ENCODE data around the gene OR2A14. TPM values are rescaled to one million over a fixed set of nuclear protein-coding genes. Genes with fewer than 3 reads are reported as not detected.
"Not testable (repeated sequence)": the region's sequence is repeated elsewhere in the genome, so short reads cannot be mapped to it uniquely, and the experiment has no call there.

The OR2A14 gene
- total and polyA plus RNA-seq, 2 donors (not counting 1 experiment from before 2014, with no cell fraction given), result not detected

- not testable (repeated sequence) for H3K9me3 ChIP-seq (ENCODE audit: control insufficient read depth, insufficient read depth, low read depth, low read length); H3K79me2 ChIP-seq (ENCODE audit: control insufficient read depth, insufficient read depth, low read length); H3K36me3 ChIP-seq (ENCODE audit: control insufficient read depth, insufficient read depth, low read length); H3K4me3 ChIP-seq (replicated peaks in 1 of 4; ENCODE audit: control extremely low read depth in 1 of 4, insufficient read depth in 1 of 4, low read depth in 3 of 4, low read length in 4 of 4); H3K27me3 ChIP-seq (ENCODE audit: control insufficient read depth, insufficient read depth, low read length); H3K4me1 ChIP-seq (ENCODE audit: control insufficient read depth, extremely low read depth, insufficient read depth, low read length); H3K9ac ChIP-seq (ENCODE audit: insufficient read depth, low read length); H2AFZ ChIP-seq (ENCODE audit: low read length); H3K27ac ChIP-seq (ENCODE audit: insufficient read depth, low read length); H4K20me1 ChIP-seq (ENCODE audit: control insufficient read depth, extremely low read depth, insufficient read depth, low read length); H3K4me2 ChIP-seq (ENCODE audit: extremely low read depth, insufficient read depth, low read length)
- peak; percentile 17 to 41 for TF ChIP-seq CTCF (conservative IDR thresholded peaks at IDR 0.05 in 1 of 2, IDR thresholded peaks at IDR 0.05 in 1 of 2; ENCODE audit: low read depth in 1 of 2, low read length in 2 of 2)
- DNase-seq (ENCODE audit: low read depth in 2 of 2), result peak; percentile 3 to 41
Observed at GRCh38 chr7:144178380-144179164, 55.6 kb downstream of the OR2A14 start.

- H3K27me3 ChIP-seq (ENCODE audit: control insufficient read depth, insufficient read depth, low read length); H3K4me1 ChIP-seq (ENCODE audit: control insufficient read depth, extremely low read depth, insufficient read depth, low read length); H3K4me3 ChIP-seq (replicated peaks in 1 of 4; ENCODE audit: control extremely low read depth in 1 of 4, insufficient read depth in 1 of 4, low read depth in 3 of 4, low read length in 4 of 4); H4K20me1 ChIP-seq (ENCODE audit: control insufficient read depth, extremely low read depth, insufficient read depth, low read length); H3K9ac ChIP-seq (ENCODE audit: insufficient read depth, low read length); H3K9me3 ChIP-seq (ENCODE audit: control insufficient read depth, insufficient read depth, low read depth, low read length); H2AFZ ChIP-seq (ENCODE audit: low read length); H3K36me3 ChIP-seq (ENCODE audit: control insufficient read depth, insufficient read depth, low read length); H3K27ac ChIP-seq (ENCODE audit: insufficient read depth, low read length); H3K79me2 ChIP-seq (ENCODE audit: control insufficient read depth, insufficient read depth, low read length); H3K4me2 ChIP-seq (ENCODE audit: extremely low read depth, insufficient read depth, low read length); DNase-seq (ENCODE audit: low read depth in 2 of 2): not testable (repeated sequence)
Observed at GRCh38 chr7:144179165-144179479, 56.1 kb downstream of the OR2A14 start.

Other genes with a start within 250 kb of the OR2A14 start
- gene TCAF1, start 221.0 kb upstream of the OR2A14 start, total RNA-seq, result 46.5 and 65.6 TPM in 2 replicates
- gene TCAF1, start 221.0 kb upstream of the OR2A14 start, polyA plus RNA-seq, result 52.5 and 61.2 TPM in 2 replicates
- gene OR2F2, start 187.9 kb upstream of the OR2A14 start, total RNA-seq, result not detected in 2 replicates
- gene OR2F2, start 187.9 kb upstream of the OR2A14 start, polyA plus RNA-seq, result not detected in 2 replicates
- gene OR2F1, start 168.3 kb upstream of the OR2A14 start, total RNA-seq, result not detected in 2 replicates
- not detected in 2 replicates for gene OR2F1, start 168.3 kb upstream of the OR2A14 start, polyA plus RNA-seq
- gene OR6B1, start 122.9 kb upstream of the OR2A14 start, total RNA-seq, result not detected in 2 replicates
- gene OR6B1, start 122.9 kb upstream of the OR2A14 start, polyA plus RNA-seq, result not detected in 2 replicates
- gene OR2A5, start 74.2 kb upstream of the OR2A14 start, total RNA-seq, result not detected in 2 replicates
- not detected in 2 replicates for gene OR2A5, start 74.2 kb upstream of the OR2A14 start, polyA plus RNA-seq
- not detected in 2 replicates for gene OR2A25, start 53.4 kb upstream of the OR2A14 start, total RNA-seq
- not detected in 2 replicates for gene OR2A25, start 53.4 kb upstream of the OR2A14 start, polyA plus RNA-seq
- not detected in 2 replicates for gene OR2A12, start 36.9 kb upstream of the OR2A14 start, total RNA-seq
- not detected in 2 replicates for gene OR2A12, start 36.9 kb upstream of the OR2A14 start, polyA plus RNA-seq
- gene OR2A2, start 13.6 kb upstream of the OR2A14 start, total RNA-seq, result not detected in 2 replicates
- not detected in 2 replicates for gene OR2A2, start 13.6 kb upstream of the OR2A14 start, polyA plus RNA-seq
- gene CTAGE4, start 60.3 kb downstream of the OR2A14 start, total RNA-seq, result 0.17 and 1.0 TPM in 2 replicates
- gene CTAGE4, start 60.3 kb downstream of the OR2A14 start, polyA plus RNA-seq, result 0.58 TPM in 1 of 2 replicates, not detected in the other
- 0.51 and 5.4 TPM in 2 replicates for gene ARHGEF35, start 72.7 kb downstream of the OR2A14 start, total RNA-seq
- 1.1 and 1.9 TPM in 2 replicates for gene ARHGEF35, start 72.7 kb downstream of the OR2A14 start, polyA plus RNA-seq
- under 0.01 TPM in 1 of 2 replicates, not detected in the other for gene OR2A42, start 116.4 kb downstream of the OR2A14 start, total RNA-seq
- gene OR2A42, start 116.4 kb downstream of the OR2A14 start, polyA plus RNA-seq, result 0.02 and 0.06 TPM in 2 replicates
- 0.26 and 0.50 TPM in 2 replicates for gene OR2A7, start 141.6 kb downstream of the OR2A14 start, total RNA-seq
- gene OR2A7, start 141.6 kb downstream of the OR2A14 start, polyA plus RNA-seq, result 0.39 and 0.45 TPM in 2 replicates
- gene CTAGE8, start 146.1 kb downstream of the OR2A14 start, total RNA-seq, result 0.26 and 0.83 TPM in 2 replicates
- gene CTAGE8, start 146.1 kb downstream of the OR2A14 start, polyA plus RNA-seq, result 0.14 and 0.43 TPM in 2 replicates
- under 0.01 and 0.17 TPM in 2 replicates for gene OR2A1, start 189.2 kb downstream of the OR2A14 start, total RNA-seq
- 0.07 TPM in 1 of 2 replicates, not detected in the other for gene OR2A1, start 189.2 kb downstream of the OR2A14 start, polyA plus RNA-seq
- gene ARHGEF5, start 232.2 kb downstream of the OR2A14 start, total RNA-seq, result 3.0 and 3.9 TPM in 2 replicates
- gene ARHGEF5, start 232.2 kb downstream of the OR2A14 start, polyA plus RNA-seq, result 3.1 and 4.7 TPM in 2 replicates